ENCODE measurements around the gene PLSCR1.
"Not testable (repeated sequence)": the region's sequence is repeated elsewhere in the genome, so short reads cannot be mapped to it uniquely, and the experiment has no call there.

The PLSCR1 gene

GRCh38 chr3:146501752-146502151, 42.7 kb downstream of the PLSCR1 start:
- H3K36me3 ChIP-seq, result no peaks in the 10 kb centered on the region
- TF ChIP-seq CTCF (IDR thresholded peaks at IDR 0.05; ENCODE audit: low read depth, low read length), result no peak
- no peaks in the 10 kb centered on the region for H3K27me3 ChIP-seq (ENCODE audit: insufficient read depth, low read depth, severe bottlenecking)
- H3K4me3 ChIP-seq (ENCODE audit: low read depth, low read length), result no peak overlapping the region
- no peaks in the 10 kb centered on the region for H3K9me3 ChIP-seq (ENCODE audit: severe bottlenecking)
- DNase-seq, result no peak
- no peak overlapping the region for H3K27ac ChIP-seq

- no peak for DNase-seq
- no peak overlapping the region for H3K27ac ChIP-seq
- H3K4me3 ChIP-seq (ENCODE audit: low read depth, low read length), result no peak overlapping the region
- no peaks in the 10 kb centered on the region for H3K9me3 ChIP-seq (ENCODE audit: severe bottlenecking)
- no peaks in the 10 kb centered on the region for H3K36me3 ChIP-seq
- H3K27me3 ChIP-seq (ENCODE audit: insufficient read depth, low read depth, severe bottlenecking), result no peaks in the 10 kb centered on the region
- no peak for TF ChIP-seq CTCF (IDR thresholded peaks at IDR 0.05; ENCODE audit: low read depth, low read length)
Observed at GRCh38 chr3:146499701-146500100, 44.7 kb downstream of the PLSCR1 start.

- Histone ChIP-seq H3K9me3 (ENCODE audit: severe bottlenecking) (no peaks in the 10 kb centered on the region), H3K36me3 (no peaks in the 10 kb centered on the region), H3K27ac (no peak overlapping the region), H3K27me3 (ENCODE audit: insufficient read depth, low read depth, severe bottlenecking) (no peaks in the 10 kb centered on the region), H3K4me3 (ENCODE audit: low read depth, low read length) (no peak overlapping the region)
- TF ChIP-seq CTCF (IDR thresholded peaks at IDR 0.05; ENCODE audit: low read depth, low read length), result no peak
- DNase-seq, result no peak
Observed at GRCh38 chr3:146498002-146498736, 46.2 kb downstream of the PLSCR1 start.

- not testable (repeated sequence) for H3K36me3 ChIP-seq; H3K9me3 ChIP-seq (ENCODE audit: severe bottlenecking); H3K27me3 ChIP-seq (ENCODE audit: insufficient read depth, low read depth, severe bottlenecking); DNase-seq; H3K4me3 ChIP-seq (ENCODE audit: low read depth, low read length); H3K27ac ChIP-seq
Observed at GRCh38 chr3:146497145-146497843, 47.1 kb downstream of the PLSCR1 start.

- no peaks in the 10 kb centered on the region for H3K27me3 ChIP-seq (ENCODE audit: insufficient read depth, low read depth, severe bottlenecking)
- DNase-seq, result no peak
Observed at GRCh38 chr3:146496726-146497125, 47.7 kb downstream of the PLSCR1 start.

More at GRCh38 chr3:146496726-146497125, 47.7 kb downstream of the PLSCR1 start:
- TF ChIP-seq CTCF (IDR thresholded peaks at IDR 0.05; ENCODE audit: low read depth, low read length), result no peak
- Histone ChIP-seq H3K9me3 (ENCODE audit: severe bottlenecking) (no peaks in the 10 kb centered on the region), H3K36me3 (no peaks in the 10 kb centered on the region), H3K27ac (no peak overlapping the region), H3K4me3 (ENCODE audit: low read depth, low read length) (no peak overlapping the region)

Data from WERI-Rb-1 (cell line).